PC-3 (cell line): ENCODE data around the gene MAP2K2. TPM values are rescaled to one million over a fixed set of nuclear protein-coding genes. Genes with fewer than 3 reads are reported as not detected.

Experiments used
- ATAC-seq: fragments of 200-7000 bp; cut with Tn5 transposase; 2 replicates; pipeline ENCODE4 v1.9.1; 2020; ENCODE audit warnings: mild to moderate bottlenecking, moderate library complexity
- BruUV-seq: library from RNA; stranded (reverse); fragments of 400-500 nt; replicated peaks from 2 replicates; lab custom pipeline; 2021; lab: Mats Ljungman, UMichigan
- CTCF ChIA-PET: fragments of 300-600 bp; sonication (Branson Sonifier 250); formaldehyde crosslinking; loops from one replicate; lab custom pipeline; 2022; ENCODE audit warnings: antibody characterized with exemption; lab: Charles Lee
- POLR2A ChIA-PET: fragments of 300-600 bp; sonication (Branson Sonifier 250); formaldehyde crosslinking; loops from one replicate; lab custom pipeline; 2022; ENCODE audit warnings: antibody characterized with exemption; ENCODE audit not compliant: unreplicated experiment; lab: Charles Lee
- DNase-seq: peaks from one replicate; pipeline ENCODE4 v3.0.0-alpha.2; 2015
- H2AFZ ChIP-seq: fragments of 300-600 bp; sonication (generic); 2 replicates; pipeline ENCODE4 v1.6.0; 2016; ENCODE audit warnings: antibody characterized with exemption, low read length
- H3F3A ChIP-seq: fragments of 300-600 bp; sonication (generic); one replicate; pipeline ENCODE4 v1.6.0; 2017; ENCODE audit warnings: antibody characterized with exemption, low read length, control low read depth, mild to moderate bottlenecking; ENCODE audit not compliant: unreplicated experiment
- H3K27ac ChIP-seq: fragments of 300-600 bp; sonication (generic); 2 replicates; pipeline ENCODE4 v1.5.1; 2016; ENCODE audit warnings: mild to moderate bottlenecking, low read length
- H3K27me3 ChIP-seq: fragments of 300-600 bp; sonication (generic); 2 replicates; pipeline ENCODE4 v1.6.1; 2016; ENCODE audit warnings: low read length, mixed read lengths
- H3K36me3 ChIP-seq: fragments of 300-600 bp; sonication (generic); 2 replicates; pipeline ENCODE4 v1.6.1; 2016; ENCODE audit warnings: low read depth, mixed run types, low read length, mixed read lengths
- H3K4me1 ChIP-seq: fragments of 300-600 bp; sonication (generic); 2 replicates; pipeline ENCODE4 v1.5.1; 2016; ENCODE audit warnings: low read length; ENCODE audit not compliant: insufficient read depth
- H3K4me2 ChIP-seq: fragments of 300-600 bp; sonication (generic); 2 replicates; pipeline ENCODE4 v1.6.0; 2016; ENCODE audit warnings: low read length
- H3K4me3 ChIP-seq: fragments of 300-600 bp; sonication (generic); 2 replicates; pipeline ENCODE4 v1.5.1; 2016; ENCODE audit warnings: mild to moderate bottlenecking, low read length, mixed read lengths
- H3K79me2 ChIP-seq: fragments of 300-600 bp; sonication (generic); 2 replicates; pipeline ENCODE4 v1.6.1; 2017; ENCODE audit warnings: low read length, mixed read lengths
- H3K9ac ChIP-seq: fragments of 300-600 bp; sonication (generic); 2 replicates; pipeline ENCODE4 v1.6.0; 2016; ENCODE audit warnings: mild to moderate bottlenecking, low read length
- H3K9me2 ChIP-seq: fragments of 300-600 bp; sonication (generic); replicated peaks from 2 replicates; pipeline ENCODE4 v1.6.1; 2016; ENCODE audit warnings: mixed run types, low read length, mixed read lengths
- H3K9me3 ChIP-seq: fragments of 300-600 bp; sonication (generic); 2 replicates; pipeline ENCODE4 v1.6.1; 2016; ENCODE audit warnings: low read length, mixed read lengths
- H4K20me1 ChIP-seq: fragments of 300-600 bp; sonication (generic); 2 replicates; pipeline ENCODE4 v1.6.1; 2016; ENCODE audit warnings: low read length, mixed read lengths
- EZH2 ChIP-seq: fragments of 300-600 bp; sonication (generic); IDR thresholded peaks from one replicate; pipeline ENCODE4 v1.6.1; 2017; ENCODE audit warnings: antibody characterized with exemption, mild to moderate bottlenecking, low read length; ENCODE audit not compliant: unreplicated experiment
- EZH2phosphoT487 ChIP-seq: fragments of 300-600 bp; sonication (generic); IDR thresholded peaks from 2 replicates; pipeline ENCODE4 v1.6.1; 2018; ENCODE audit warnings: mild to moderate bottlenecking, antibody characterized with exemption, low read length, borderline replicate concordance
- intact Hi-C: fragments of 100-400 bp; cut with micrococcal nuclease; formaldehyde crosslinking; loops from 2 replicates; pipeline ENCODE4 v1.9.0; 2023
- total RNA-seq: library from RNA; depleted of rRNA; stranded (reverse); fragments of >200 nt; gene quantifications from 2 replicates; pipeline ENCODE4 v1.2.3, GENCODE V29; 2014; rRNA removed
- TF ChIP-seq, protein P1 (sequence below): fragments of 300-600 bp; sonication (generic); conservative IDR thresholded peaks from 2 replicates; pipeline ENCODE4 v1.5.1; 2017; ENCODE audit warnings: antibody characterized with exemption, low read depth, mild to moderate bottlenecking, low read length

Gene MAP2K2
- total RNA-seq, 1 experiment from 2014 or later = 229 TPM

- Histone ChIP-seq H3F3A (no peaks in the 10 kb centered on the region), H3K9me3 (no peaks in the 10 kb centered on the region), H3K4me3 (no peak overlapping the region), H3K4me2 (no peak overlapping the region), H3K9ac (no peak overlapping the region), H3K4me1 (0 out of 2 replicates have a peak, but pooled peaks cover 3% of the 10 kb centered on the region), H3K9me2 (no peaks in the 10 kb centered on the region), H3K79me2 (peaks cover 7% of the 10 kb centered on the region; the same call in 1 of the 2 replicates), H3K36me3 (no peaks in the 10 kb centered on the region), H4K20me1 (no peaks in the 10 kb centered on the region), H2AFZ (no peak overlapping the region), H3K27me3 (no peaks in the 10 kb centered on the region), H3K27ac (no peak overlapping the region)
- intact Hi-C loops = no loop called here
- TF ChIP-seq EZH2 = no peak
- TF ChIP-seq, protein P1, sequence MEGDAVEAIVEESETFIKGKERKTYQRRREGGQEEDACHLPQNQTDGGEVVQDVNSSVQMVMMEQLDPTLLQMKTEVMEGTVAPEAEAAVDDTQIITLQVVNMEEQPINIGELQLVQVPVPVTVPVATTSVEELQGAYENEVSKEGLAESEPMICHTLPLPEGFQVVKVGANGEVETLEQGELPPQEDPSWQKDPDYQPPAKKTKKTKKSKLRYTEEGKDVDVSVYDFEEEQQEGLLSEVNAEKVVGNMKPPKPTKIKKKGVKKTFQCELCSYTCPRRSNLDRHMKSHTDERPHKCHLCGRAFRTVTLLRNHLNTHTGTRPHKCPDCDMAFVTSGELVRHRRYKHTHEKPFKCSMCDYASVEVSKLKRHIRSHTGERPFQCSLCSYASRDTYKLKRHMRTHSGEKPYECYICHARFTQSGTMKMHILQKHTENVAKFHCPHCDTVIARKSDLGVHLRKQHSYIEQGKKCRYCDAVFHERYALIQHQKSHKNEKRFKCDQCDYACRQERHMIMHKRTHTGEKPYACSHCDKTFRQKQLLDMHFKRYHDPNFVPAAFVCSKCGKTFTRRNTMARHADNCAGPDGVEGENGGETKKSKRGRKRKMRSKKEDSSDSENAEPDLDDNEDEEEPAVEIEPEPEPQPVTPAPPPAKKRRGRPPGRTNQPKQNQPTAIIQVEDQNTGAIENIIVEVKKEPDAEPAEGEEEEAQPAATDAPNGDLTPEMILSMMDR = no peak
- no peak for TF ChIP-seq EZH2phosphoT487
- ChIA-PET POLR2A (no interaction called here), CTCF (no interaction called here)
- ATAC-seq (peak; percentile 13), DNase-seq (no peak)
- no TSS peak for BruUV-seq
Measured at GRCh38 chr19:4042064-4042730, 81.7 kb downstream of the MAP2K2 start.

Other genes starting within 250 kb of the MAP2K2 start
- not detected in 2 replicates for gene ATCAY, start 243.4 kb downstream of the MAP2K2 start, total RNA-seq
- not detected in 2 replicates for gene NMRK2, start 191.1 kb downstream of the MAP2K2 start, total RNA-seq
- 94.2 and 155 TPM in 2 replicates for gene DAPK3, start 153.0 kb downstream of the MAP2K2 start, total RNA-seq
- 1,124 and 1,170 TPM in 2 replicates for gene EEF2, start 138.7 kb downstream of the MAP2K2 start, total RNA-seq
- gene PIAS4, start 116.4 kb downstream of the MAP2K2 start, total RNA-seq = 21.0 and 26.5 TPM in 2 replicates
- gene ZBTB7A, start 57.2 kb downstream of the MAP2K2 start, total RNA-seq = 16.7 and 40.2 TPM in 2 replicates
- gene CREB3L3, start 29.5 kb upstream of the MAP2K2 start, total RNA-seq = not detected in 2 replicates
- 18.0 and 20.8 TPM in 2 replicates for gene SIRT6, start 58.4 kb upstream of the MAP2K2 start, total RNA-seq
- gene ANKRD24, start 58.6 kb upstream of the MAP2K2 start, total RNA-seq = 0.33 and 0.63 TPM in 2 replicates
- gene EBI3, start 105.4 kb upstream of the MAP2K2 start, total RNA-seq = not detected in 2 replicates
- gene YJU2, start 123.0 kb upstream of the MAP2K2 start, total RNA-seq = 33.1 and 45.6 TPM in 2 replicates
- 0.11 TPM in 1 of 2 replicates, not detected in the other for gene SHD, start 155.1 kb upstream of the MAP2K2 start, total RNA-seq
- not detected in 2 replicates for gene TMIGD2, start 178.3 kb upstream of the MAP2K2 start, total RNA-seq
- gene FSD1, start 180.5 kb upstream of the MAP2K2 start, total RNA-seq = 8.7 and 11.3 TPM in 2 replicates
- 71.1 and 72.6 TPM in 2 replicates for gene STAP2, start 214.7 kb upstream of the MAP2K2 start, total RNA-seq
- gene MPND, start 219.4 kb upstream of the MAP2K2 start, total RNA-seq = 5.6 and 10.9 TPM in 2 replicates